H1 (cell line): ENCODE data around the gene BRK1. TPM values are rescaled to one million over a fixed set of nuclear protein-coding genes. Genes with fewer than 3 reads are reported as not detected.

Experiments used
- ATF2 ChIP-seq: IDR thresholded peaks from 2 replicates; pipeline ENCODE4 v1.6.1; 2012; ENCODE audit warnings: low read length, inconsistent platforms
- CHD7 ChIP-seq: fragments of 300-600 bp; sonication (generic); IDR thresholded peaks from 2 replicates; pipeline ENCODE4 v1.7.1; 2012; ENCODE audit warnings: low read length, moderate library complexity, mild to moderate bottlenecking, inconsistent platforms; ENCODE audit not compliant: insufficient replicate concordance
- HDAC6 ChIP-seq: IDR thresholded peaks from one replicate; pipeline ENCODE4 v1.7.1; 2012; ENCODE audit warnings: low read depth, mild to moderate bottlenecking, inconsistent platforms, low read length, moderate library complexity
- KDM1A ChIP-seq: fragments of 200-600, 300-600 bp; sonication (generic); IDR thresholded peaks from 2 replicates; pipeline ENCODE4 v1.7.1; 2016; ENCODE audit warnings: mild to moderate bottlenecking, low read length, borderline replicate concordance
- SP2 ChIP-seq: IDR thresholded peaks from 2 replicates; pipeline ENCODE4 v1.6.1; 2012; ENCODE audit warnings: mild to moderate bottlenecking, low read length, inconsistent platforms
- polyA plus RNA-seq, 7 experiments: library from polyadenylated mRNA; depleted of rRNA in 3 of 7; stranded (reverse) in 5 of 7; unstranded in 2 of 7; fragments of >200 nt in 5 of 7; fragments of 200-250 nt in 2 of 7; gene quantifications; 1 replicate in 5 of 7; 2 replicates in 1 of 7; 4 replicates in 1 of 7; pipeline versions ENCODE4 v1.2.1 to v1.2.3, GENCODE V29; 2011 to 2013; ENCODE audit warnings: missing spikeins in 2 of 7, mixed read lengths in 2 of 7
- total RNA-seq: library from RNA; stranded (reverse); fragmentation: NEBNext Ultra II Directional; extraction: Animal tissue kit (Norgen Biotek cat#: 25700); gene quantifications from 2 replicates; pipeline ENCODE4 v1.2.1, GENCODE V29; 2021

The BRK1 gene
- total and polyA plus RNA-seq, 2 of the 8 experiments (the other 6 are each of a cell fraction or from before 2014, with no cell fraction given): 137 to 164 TPM

GRCh38 chr3:10140996-10141546, 25.6 kb downstream of the BRK1 start (continued):
- TF ChIP-seq ATF2: no peak
- TF ChIP-seq KDM1A: no peak
- TF ChIP-seq HDAC6: no peak
- TF ChIP-seq SP2: no peak
- TF ChIP-seq CHD7: no peak
- TF ChIP-seq, all 59 proteins: peak for 0
